HG03565 (cell line): ENCODE measurements around the gene RBMS1.

ENCODE experiments used
- ATAC-seq: cut with Tn5 transposase; IDR thresholded peaks from one replicate; pipeline ENCODE4 v1.9.1; 2021; ENCODE audit warnings: mild to moderate bottlenecking, moderate library complexity; ENCODE audit not compliant: unreplicated experiment

The RBMS1 gene

GRCh38 chr2:160493227-160494028 is at the start of gene RBMS1:
RBMS1 (minus strand) TSS chr2:160493807; CDS start chr2:160493363, 444 bp downstream.
- no peak for ATAC-seq

- ATAC-seq, result no peak
Measured at GRCh38 chr2:160541745-160542144, 48.1 kb upstream of the RBMS1 start.

DNA sequence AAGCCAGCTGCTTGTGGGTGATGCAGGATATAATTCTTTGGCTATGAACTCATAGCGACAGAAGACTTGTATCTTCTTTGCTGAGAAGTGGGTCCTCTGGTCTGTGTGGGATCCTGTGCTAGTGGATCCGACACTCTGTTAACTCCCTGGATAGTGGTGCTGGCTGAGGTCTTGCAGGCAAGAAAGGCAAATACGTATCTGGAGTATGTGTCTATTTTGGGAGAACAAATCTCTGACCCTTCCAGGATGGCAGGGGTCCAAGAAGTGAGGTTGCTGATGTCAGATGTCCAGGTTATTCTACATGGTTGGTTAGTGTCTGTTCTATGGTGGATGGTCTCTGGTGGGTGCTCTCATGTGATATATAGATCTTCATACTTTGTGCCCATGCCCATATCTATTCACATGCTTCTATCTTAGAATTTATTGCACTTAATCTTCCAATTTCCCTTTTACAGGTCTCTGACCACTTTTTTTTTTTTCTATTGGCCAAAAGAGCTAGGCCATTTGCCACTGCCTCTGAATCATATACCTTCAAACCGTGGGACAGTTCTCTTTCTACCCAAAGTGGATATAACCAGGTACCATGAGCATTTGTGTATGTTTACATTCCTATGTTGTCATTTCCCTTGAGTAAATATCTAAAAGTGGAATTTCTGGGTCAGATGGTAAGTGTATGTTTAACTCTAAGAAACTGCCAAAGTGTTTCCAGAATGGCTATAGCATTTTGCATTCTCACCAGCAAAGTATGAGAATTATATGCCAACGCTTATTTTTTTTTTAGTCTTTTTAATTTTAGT is 45.1 kb upstream of the RBMS1 start:
- ATAC-seq, result no peak

DNA sequence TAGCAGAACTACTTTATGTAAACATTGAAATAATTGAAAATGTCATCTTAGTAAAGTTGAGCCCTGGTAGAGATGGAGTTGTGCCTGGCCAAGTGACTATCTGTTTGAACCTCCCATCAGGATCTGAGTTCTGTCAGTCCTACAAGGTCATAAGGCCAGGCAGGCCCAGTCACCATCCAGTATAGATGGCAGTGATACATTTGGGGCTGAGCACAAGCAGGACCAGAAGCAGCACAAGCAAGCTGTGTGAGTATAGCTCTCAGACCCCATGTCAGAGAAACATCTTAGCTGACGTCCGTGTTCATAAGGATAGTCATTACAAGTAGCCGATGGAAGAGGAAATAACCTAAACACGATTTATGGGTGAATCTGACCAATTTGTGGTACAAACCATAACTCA is 44.5 kb upstream of the RBMS1 start:
- ATAC-seq, result no peak

- ATAC-seq, result no peak
Measured at GRCh38 chr2:160534996-160535395, 41.4 kb upstream of the RBMS1 start.

DNA sequence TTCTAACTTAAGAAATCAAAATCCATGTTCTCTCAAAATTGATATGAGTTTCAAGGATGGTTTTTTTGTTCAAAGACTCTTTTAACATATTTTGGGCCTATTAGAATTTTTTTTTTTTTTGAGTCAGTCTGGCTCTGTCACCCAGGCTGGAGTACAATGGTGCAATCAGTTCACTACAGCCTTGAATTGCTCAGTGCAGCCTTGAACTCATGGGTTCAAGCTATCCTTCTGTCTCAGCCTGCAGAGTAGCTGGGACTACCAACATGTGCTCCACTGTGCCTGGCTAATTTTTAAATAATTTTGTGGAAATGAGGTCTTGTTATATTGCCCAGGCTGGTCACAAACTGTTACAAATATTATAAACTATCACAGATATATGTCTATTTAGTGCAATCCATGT is 40.6 kb upstream of the RBMS1 start:
- ATAC-seq, result no peak

DNA sequence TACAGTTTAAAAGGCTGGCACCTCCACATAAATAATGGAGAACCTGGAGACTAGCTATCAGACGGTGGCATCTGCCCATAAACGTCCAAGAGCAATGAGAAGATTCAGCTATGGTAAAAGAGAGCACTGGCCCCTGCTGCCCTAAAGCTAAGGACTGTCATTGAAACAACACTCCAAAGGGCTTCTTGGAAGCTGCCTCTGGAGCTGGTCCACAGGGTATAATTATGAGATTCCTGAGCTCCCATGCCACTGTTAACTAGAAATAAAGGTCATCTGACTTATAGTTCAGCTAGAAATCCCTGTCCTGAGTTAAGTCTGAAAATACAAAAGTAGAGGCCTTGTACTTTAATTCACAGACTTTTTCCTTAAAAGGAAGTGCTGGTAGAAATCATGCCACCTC is 39.9 kb upstream of the RBMS1 start:
- no peak for ATAC-seq

GRCh38 chr2:160532388-160532787 is 38.8 kb upstream of the RBMS1 start:
- ATAC-seq, result no peak

- no peak for ATAC-seq
Measured at GRCh38 chr2:160522951-160523710, 29.5 kb upstream of the RBMS1 start.

DNA sequence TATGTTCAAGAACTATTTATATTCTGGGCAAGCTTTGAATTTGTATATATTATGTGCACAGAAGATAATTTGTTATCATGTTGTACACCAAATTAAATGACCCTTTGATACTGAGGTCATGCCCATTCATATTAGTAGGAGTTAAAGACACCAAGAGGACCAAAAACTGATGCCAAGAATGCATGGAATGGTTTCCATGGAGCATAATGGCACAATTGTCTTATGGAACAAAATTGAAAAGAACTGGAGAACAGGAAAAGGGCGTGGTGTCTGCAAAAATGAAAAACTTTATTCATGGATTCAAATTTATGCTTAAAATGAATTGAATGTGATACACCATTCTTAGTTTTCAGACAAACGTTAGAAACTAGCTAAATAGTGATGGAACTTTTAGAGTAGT is 24.1 kb upstream of the RBMS1 start:
- ATAC-seq, result no peak

DNA sequence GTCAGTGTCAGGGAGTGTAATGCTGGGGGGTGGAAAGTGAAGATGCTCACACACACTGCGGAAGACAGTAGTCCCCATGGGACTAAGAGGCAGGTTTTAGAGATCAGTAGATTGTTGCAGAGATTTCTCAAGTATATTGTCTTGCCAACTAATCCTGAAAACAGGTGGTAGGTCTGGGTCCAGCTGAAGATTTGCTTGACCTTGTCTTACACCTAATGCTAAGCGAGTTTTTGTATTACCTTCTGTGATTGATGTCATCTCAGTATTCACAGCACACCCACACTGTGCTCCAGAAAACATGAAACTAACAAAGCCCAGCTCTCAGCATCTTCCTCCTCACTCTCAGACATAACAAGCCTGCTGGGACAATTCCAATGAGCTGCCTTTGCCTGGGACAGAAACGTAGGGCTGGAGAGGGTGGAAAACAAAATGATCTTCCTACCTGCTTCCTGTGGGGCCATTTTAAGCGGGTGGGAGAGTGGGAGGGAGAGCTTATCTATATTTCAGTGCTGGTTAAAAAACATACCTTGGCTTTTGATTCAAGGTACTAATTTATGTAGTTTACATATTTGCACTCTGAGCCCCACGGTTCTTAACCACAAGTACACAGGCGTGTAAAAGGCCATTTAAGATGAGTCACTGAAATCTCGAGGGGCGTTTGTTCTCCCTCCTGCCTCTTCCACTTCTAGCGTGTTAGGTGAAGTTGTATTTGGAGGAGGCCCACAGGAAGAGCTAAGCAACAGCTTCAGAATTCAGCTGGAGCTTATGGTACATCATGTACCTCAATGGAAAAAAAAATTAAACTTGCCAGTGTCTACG is 23.1 kb upstream of the RBMS1 start:
- peak; percentile 75 for ATAC-seq

- ATAC-seq, result no peak
Measured at GRCh38 chr2:160515120-160515519, 21.5 kb upstream of the RBMS1 start.

- no peak for ATAC-seq
Measured at GRCh38 chr2:160513120-160513519, 19.5 kb upstream of the RBMS1 start.

- ATAC-seq, result no peak
Measured at GRCh38 chr2:160512491-160512890, 18.9 kb upstream of the RBMS1 start.

DNA sequence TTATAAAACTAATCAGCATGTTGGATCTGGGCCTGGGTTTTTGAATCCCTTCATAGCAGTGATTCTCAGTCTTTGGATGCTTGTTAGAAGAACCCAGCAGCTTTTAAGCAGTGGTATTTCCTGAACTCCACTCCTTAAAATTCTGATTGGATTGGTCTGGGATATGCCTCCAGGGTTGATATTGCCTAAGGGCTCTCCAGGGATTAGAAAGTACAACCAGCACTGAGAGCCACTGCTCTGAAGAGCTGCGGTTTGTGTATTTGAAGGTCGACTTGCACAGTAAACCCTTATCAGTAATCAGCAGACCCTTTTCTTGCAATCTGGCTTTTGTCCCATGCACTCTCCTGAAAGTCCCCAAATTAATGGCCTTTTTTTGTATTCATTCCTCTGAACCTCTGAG is 17.0 kb upstream of the RBMS1 start:
- ATAC-seq, result no peak

- no peak for ATAC-seq
Measured at GRCh38 chr2:160509016-160509415, 15.4 kb upstream of the RBMS1 start.

- no peak for ATAC-seq
Measured at GRCh38 chr2:160507464-160507863, 13.9 kb upstream of the RBMS1 start.

DNA sequence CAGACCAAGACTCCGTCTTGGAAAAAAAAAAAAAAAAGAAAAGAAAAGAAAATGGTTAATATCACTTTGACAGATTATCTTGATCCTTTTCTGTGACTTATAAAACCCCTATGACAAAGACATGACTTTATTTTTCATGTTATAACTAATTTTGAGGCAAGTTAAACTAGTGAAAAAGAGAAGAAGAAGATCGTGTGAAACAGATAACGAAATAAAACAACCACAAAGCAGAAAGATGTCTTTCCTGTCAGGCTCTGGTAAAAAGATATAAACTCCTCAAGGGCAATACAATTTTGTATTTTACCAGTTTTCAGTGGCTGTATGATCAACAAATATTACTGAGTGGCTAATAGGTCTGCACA is 13.4 kb upstream of the RBMS1 start:
- no peak for ATAC-seq

- no peak for ATAC-seq
Measured at GRCh38 chr2:160506371-160507045, 12.9 kb upstream of the RBMS1 start.

DNA sequence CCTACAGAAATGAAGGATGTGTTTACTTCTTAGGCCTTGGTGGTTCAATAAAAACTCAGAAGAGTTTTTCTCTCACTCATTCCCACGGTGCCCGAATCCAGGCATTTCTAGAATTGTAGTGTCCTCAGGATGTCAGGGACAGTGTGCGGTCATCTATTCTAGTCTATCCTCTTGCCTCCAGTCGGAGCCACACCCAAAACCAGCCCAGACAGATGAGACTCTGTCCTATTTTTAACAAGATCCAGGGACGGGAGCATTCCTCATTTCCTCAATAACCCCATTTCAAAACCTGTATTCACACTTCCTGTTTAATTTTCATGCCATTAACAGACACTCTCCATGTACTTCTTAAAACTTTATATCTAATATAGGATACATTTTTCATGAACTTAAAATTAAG is 11.6 kb upstream of the RBMS1 start:
- ATAC-seq, result no peak
